HEK293T (cell line): ENCODE measurements around the gene LCP2.

Source experiments
- BHLHE40 ChIP-seq: fragments of 450-650 bp; IDR thresholded peaks from 2 replicates; pipeline ENCODE4 v1.6.1; 2016; ENCODE audit warnings: mild to moderate bottlenecking, moderate library complexity, borderline replicate concordance
- FOXM1 ChIP-seq: fragments of 450-650 bp; IDR thresholded peaks from 2 replicates; pipeline ENCODE4 v1.6.1; 2017; ENCODE audit warnings: mild to moderate bottlenecking, borderline replicate concordance
- L3MBTL2 ChIP-seq: fragments of 450-650 bp; conservative IDR thresholded peaks from 2 replicates; pipeline ENCODE4 v1.6.1; 2016; ENCODE audit warnings: mild to moderate bottlenecking
- NFRKB ChIP-seq: fragments of 450-650 bp; IDR thresholded peaks from 2 replicates; pipeline ENCODE4 v1.6.1; 2016; ENCODE audit warnings: mild to moderate bottlenecking, moderate library complexity

DNA sequence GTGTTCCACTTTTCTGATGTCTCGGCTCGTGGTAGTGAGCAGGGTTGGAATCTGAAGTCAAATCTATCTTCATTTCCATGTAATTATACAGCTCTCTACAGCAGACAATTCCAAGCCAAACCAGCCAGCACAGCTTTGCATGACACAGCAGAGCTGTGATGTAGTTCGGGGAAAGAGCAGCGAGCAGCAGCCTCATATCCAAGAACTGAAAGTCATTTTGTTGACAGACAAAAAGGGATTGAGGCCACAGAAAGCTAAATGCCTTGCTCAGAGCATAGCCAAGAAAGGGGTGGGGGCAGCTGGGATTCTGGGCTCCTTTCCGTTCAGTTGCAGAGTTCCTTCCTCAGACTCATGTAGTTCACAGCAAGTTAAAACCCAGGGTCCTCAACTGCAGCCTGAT lies 32.1 kb downstream of the LCP2 start:
- no peak for TF ChIP-seq BHLHE40
- no peak for TF ChIP-seq L3MBTL2
- TF ChIP-seq FOXM1, result no peak
- TF ChIP-seq NFRKB, result no peak
